SU-DHL-6 (cell line): Measurements from ENCODE around the gene LHPP.
"Not testable (repeated sequence)": the region's sequence is repeated elsewhere in the genome, so short reads cannot be mapped to it uniquely, and the experiment has no call there.

Experiments used
- H2AFZ ChIP-seq: fragments of 200-600 bp; sonication (generic); 2 replicates; pipeline ENCODE4 v1.6.1; 2014; ENCODE audit warnings: low read depth, mild to moderate bottlenecking, moderate library complexity, mixed read lengths, antibody characterized with exemption, low read length; ENCODE audit not compliant: severe bottlenecking
- H3F3A ChIP-seq: fragments of 200-600 bp; shearing (Covaris generic); 2 replicates; pipeline ENCODE4 v1.6.0; 2016; ENCODE audit warnings: antibody characterized with exemption, mild to moderate bottlenecking; ENCODE audit not compliant: insufficient read depth
- H3K27ac ChIP-seq: fragments of 200-600 bp; sonication (generic); 2 replicates; pipeline ENCODE4 v1.5.1; 2016; ENCODE audit warnings: low read depth, mild to moderate bottlenecking, low read length, moderate library complexity, mixed read lengths
- H3K27me3 ChIP-seq: fragments of 200-600 bp; sonication (generic), shearing (Covaris generic); 2 replicates; pipeline ENCODE4 v1.6.0; 2014; ENCODE audit warnings: mild to moderate bottlenecking, low read length
- H3K36me3 ChIP-seq: fragments of 200-600 bp; sonication (generic); 2 replicates; pipeline ENCODE4 v1.6.1; 2014; ENCODE audit warnings: mild to moderate bottlenecking, low read length, mixed read lengths
- H3K4me2 ChIP-seq: fragments of 300-600, 200-600 bp; shearing (Covaris generic), sonication (generic); 2 replicates; pipeline ENCODE4 v1.6.0; 2014; ENCODE audit warnings: low read length, low read depth, mild to moderate bottlenecking; ENCODE audit not compliant: poor library complexity, severe bottlenecking
- H3K4me3 ChIP-seq: fragments of 200-600 bp; sonication (generic); 2 replicates; pipeline ENCODE4 v1.5.1; 2014; ENCODE audit warnings: antibody characterized with exemption, low read length, mild to moderate bottlenecking, mixed read lengths; ENCODE audit not compliant: insufficient read depth, poor library complexity, severe bottlenecking
- H3K79me2 ChIP-seq: fragments of 200-600 bp; sonication (generic); 2 replicates; pipeline ENCODE4 v1.6.1; 2014; ENCODE audit warnings: mild to moderate bottlenecking, low read length, moderate library complexity; ENCODE audit not compliant: insufficient read depth
- H3K9ac ChIP-seq: fragments of 200-600 bp; sonication (generic); 2 replicates; pipeline ENCODE4 v1.7.0; 2014; ENCODE audit warnings: mild to moderate bottlenecking, low read length
- H3K9me2 ChIP-seq: fragments of 200-600 bp; sonication (generic); replicated peaks from 2 replicates; pipeline ENCODE4 v1.6.1; 2014; ENCODE audit warnings: low read length; ENCODE audit not compliant: insufficient read depth
- H3K9me3 ChIP-seq: fragments of 200-600 bp; sonication (generic); 2 replicates; pipeline ENCODE4 v1.6.1; 2014; ENCODE audit warnings: low read length, mixed read lengths; ENCODE audit not compliant: insufficient read depth
- H4K20me1 ChIP-seq: fragments of 200-600 bp; sonication (generic); 2 replicates; pipeline ENCODE4 v1.6.1; 2014; ENCODE audit warnings: low read depth, mild to moderate bottlenecking, antibody characterized with exemption, low read length, moderate library complexity, mixed read lengths
- CTCF ChIP-seq: fragments of 200-600 bp; sonication (generic); IDR thresholded peaks from one replicate; pipeline ENCODE4 v1.5.1; 2017; ENCODE audit warnings: antibody characterized with exemption, mild to moderate bottlenecking, low read length, moderate library complexity; ENCODE audit not compliant: insufficient read depth, poor library complexity, severe bottlenecking
- EZH2phosphoT487 ChIP-seq: fragments of 200-600 bp; sonication (generic), shearing (Covaris generic); conservative IDR thresholded peaks from 2 replicates; pipeline ENCODE4 v1.6.1; 2018; ENCODE audit warnings: mild to moderate bottlenecking, antibody characterized with exemption, low read length, moderate library complexity, mixed read lengths

Gene LHPP

GRCh38 chr10:124608093-124608721 is 146.6 kb downstream of the LHPP start:
- H4K20me1 ChIP-seq = no peaks in the 10 kb centered on the region
- H3K4me2 ChIP-seq = peak overlapping the region; percentile 6
- no peak overlapping the region for H3K4me3 ChIP-seq
- peak overlapping the region; percentile 85 for H3K9ac ChIP-seq
- H3K79me2 ChIP-seq = no peaks in the 10 kb centered on the region
- no peaks in the 10 kb centered on the region for H3K27me3 ChIP-seq
- no peaks in the 10 kb centered on the region for H3K9me3 ChIP-seq
- TF ChIP-seq CTCF = no peak
- no peak for TF ChIP-seq EZH2phosphoT487
- H2AFZ ChIP-seq = no peak overlapping the region
- peaks cover 68% of the 10 kb centered on the region for H3F3A ChIP-seq
- H3K36me3 ChIP-seq = no peaks in the 10 kb centered on the region
- H3K9me2 ChIP-seq = no peaks in the 10 kb centered on the region
- H3K27ac ChIP-seq = peak overlapping the region; percentile 99

DNA sequence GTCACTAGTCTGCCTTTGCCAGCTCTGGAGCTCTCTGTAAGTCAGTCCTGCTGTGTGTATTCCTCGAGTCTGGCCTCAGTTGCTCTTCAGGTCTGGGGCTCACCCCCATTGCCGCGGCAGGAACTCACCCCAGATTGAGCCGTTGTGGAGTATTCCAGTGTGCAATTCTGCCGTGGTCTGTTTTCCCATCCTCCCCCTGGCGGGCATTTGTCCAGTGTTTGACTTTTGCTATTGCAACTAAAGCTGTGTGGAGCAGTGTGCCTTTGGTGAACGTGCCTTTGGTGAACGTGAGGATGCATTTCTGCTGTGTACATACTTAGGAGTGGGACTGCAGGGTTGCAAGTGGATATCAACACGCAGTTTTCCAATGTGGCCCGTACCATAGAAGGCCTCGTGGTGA is 148.1 kb downstream of the LHPP start:
- Histone ChIP-seq H4K20me1 (no peaks in the 10 kb centered on the region), H3K4me3 (no peak overlapping the region), H2AFZ (no peak overlapping the region), H3K4me2 (no peak overlapping the region), H3K9me3 (no peaks in the 10 kb centered on the region), H3K79me2 (no peaks in the 10 kb centered on the region), H3F3A (peaks cover 65% of the 10 kb centered on the region), H3K36me3 (no peaks in the 10 kb centered on the region), H3K27me3 (no peaks in the 10 kb centered on the region), H3K9me2 (no peaks in the 10 kb centered on the region), H3K9ac (no peak overlapping the region), H3K27ac (peak overlapping the region; percentile 99; the same call in 1 of the 2 replicates)
- no peak for TF ChIP-seq EZH2phosphoT487
- TF ChIP-seq CTCF = no peak

- not testable (repeated sequence) for H3K4me2 ChIP-seq, H3K27me3 ChIP-seq, H3K9ac ChIP-seq, H3K9me2 ChIP-seq, H3K4me3 ChIP-seq, H3K27ac ChIP-seq, H2AFZ ChIP-seq, H3K79me2 ChIP-seq, H4K20me1 ChIP-seq, H3K36me3 ChIP-seq, H3K9me3 ChIP-seq
- peaks cover 64% of the 10 kb centered on the region for H3F3A ChIP-seq
Observed at GRCh38 chr10:124610186-124610585, 148.6 kb downstream of the LHPP start.

- Histone ChIP-seq H3K27ac (peak overlapping the region; percentile 99), H3F3A (peaks cover 58% of the 10 kb centered on the region), H3K4me2 (peak overlapping the region; percentile 72), H3K9ac (peak overlapping the region; percentile 63)
- H3K36me3 ChIP-seq, H4K20me1 ChIP-seq, H3K4me3 ChIP-seq, H3K79me2 ChIP-seq, H3K27me3 ChIP-seq, H2AFZ ChIP-seq, H3K9me3 ChIP-seq, H3K9me2 ChIP-seq: not testable (repeated sequence)
Observed at GRCh38 chr10:124610851-124611250, 149.2 kb downstream of the LHPP start.
